Kidney (tissue), 14 donors: ENCODE results near the gene NUB1. TPM values are rescaled to one million over a fixed set of nuclear protein-coding genes. Genes with fewer than 3 reads are reported as not detected.
A peak's percentile ranks its signal among the peaks of the same experiment; 100 is the strongest.

Source experiments
- DNase-seq, 5 donors: peaks; one replicate each; pipeline ENCODE4 v3.0.0-alpha.2; 2013 to 2020
- FAIRE-seq: peaks from 2 replicates; lab custom pipeline; 2012; peaks lifted over from hg19 to GRCh38; lab: Jason Lieb, UNC
- H3K27ac ChIP-seq, 2 donors: one replicate each; pipeline ENCODE4 v1.7.0; 2013; ENCODE audit warnings: low read depth in 2 of 2, low read length in 2 of 2, inconsistent platforms in 1 of 2
- H3K27me3 ChIP-seq: one replicate; pipeline ENCODE4 v1.7.1; 2013; ENCODE audit warnings: low read length, inconsistent platforms; ENCODE audit not compliant: control insufficient read depth, insufficient read depth
- H3K36me3 ChIP-seq, 3 donors: one replicate each; pipeline versions ENCODE4 v1.7.0 to v1.7.1; 2013; ENCODE audit warnings: low read length in 3 of 3, control low read depth in 1 of 3, inconsistent platforms in 1 of 3; ENCODE audit not compliant: insufficient read depth in 3 of 3, control insufficient read depth in 2 of 3
- H3K4me1 ChIP-seq, 3 donors: one replicate each; pipeline versions ENCODE4 v1.7.0 to v1.7.1; 2013; ENCODE audit warnings: low read length in 3 of 3, inconsistent platforms in 1 of 3, low read depth in 1 of 3; ENCODE audit not compliant: control insufficient read depth in 2 of 3, insufficient read depth in 2 of 3
- H3K4me3 ChIP-seq, 3 donors: one replicate each; pipeline versions ENCODE4 v1.7.0 to v1.8.1; 2013; ENCODE audit warnings: low read length in 3 of 3, control low read depth in 1 of 3, inconsistent platforms in 1 of 3
- H3K9ac ChIP-seq, 3 donors: one replicate each; pipeline versions ENCODE4 v1.7.0 to v1.7.1; 2013; ENCODE audit warnings: low read length in 3 of 3, control low read depth in 1 of 3, inconsistent platforms in 1 of 3
- H3K9me3 ChIP-seq, 3 donors: one replicate each; pipeline versions ENCODE4 v1.7.0 to v1.7.1; 2013; ENCODE audit warnings: low read length in 3 of 3, control low read depth in 1 of 3, inconsistent platforms in 1 of 3; ENCODE audit not compliant: control insufficient read depth in 2 of 3, insufficient read depth in 1 of 3
- CTCF ChIP-seq: IDR thresholded peaks from 3 replicates; pipeline ENCODE4 v1.5.1; 2012; ENCODE audit warnings: mild to moderate bottlenecking, moderate library complexity, borderline replicate concordance; ENCODE audit not compliant: insufficient read depth; ENCODE audit errors: extremely low read depth
- intact Hi-C: fragments of 100-400 bp; cut with DNase I; formaldehyde crosslinking; loops from one replicate; pipeline ENCODE4 v1.11.1; 2022
- polyA plus RNA-seq: library from polyadenylated mRNA; stranded (reverse); fragments of 350-450 nt; fragmentation: Illumina TruSeq; extraction: RNeasy Lipid Tissue Mini Kit (QIAGEN cat#74804); gene quantifications from one replicate; pipeline ENCODE4 v1.2.3, GENCODE V29; 2014; ENCODE audit warnings: low read depth, low replicate concordance; ENCODE audit not compliant: insufficient read depth
- total RNA-seq: library from RNA; stranded (reverse); fragmentation: NEBNext Ultra II Directional; extraction: Animal tissue kit (Norgen Biotek cat#: 25700); gene quantifications from one replicate; pipeline ENCODE4 v1.2.1, GENCODE V29; 2021
- donor health status: control.
- donor health status: control.
- donor health status: control.
- donor health status: control.
- donor health status: control.
- donor health status: DM: yes; HTN: yes; CAD: no.
- donor health status: Normal renal cell carcinoma (clear cell type).

NUB1 gene
- total and polyA plus RNA-seq, 2 donors from 2014 or later = 32.7 to 51.8 TPM

- peaks cover 0 to 3% (median 3%) of the 10 kb centered on the region in 3 donors for H3K9me3 ChIP-seq
- H3K27ac ChIP-seq = no peak overlapping the region
- no peak overlapping the region for H3K9ac ChIP-seq
- TF ChIP-seq CTCF = no peak
- DNase-seq = peak in 2 of 5 donors; percentile 46 to 71
- intact Hi-C loops = no loop called here
- H3K4me3 ChIP-seq = no peak overlapping the region
- no peaks in the 10 kb centered on the region for H3K27me3 ChIP-seq
- FAIRE-seq = no peak
- no peaks in the 10 kb centered on the region for H3K4me1 ChIP-seq
- no peaks in the 10 kb centered on the region for H3K36me3 ChIP-seq
These were observed 75.3 kb downstream of the NUB1 start for GRCh38 chr7:151416941-151417315.

GRCh38 chr7:151420144-151420543 lies 78.5 kb downstream of the NUB1 start:
- H3K36me3 ChIP-seq = no peaks in the 10 kb centered on the region
- no peak overlapping the region for H3K9ac ChIP-seq
- no peaks in the 10 kb centered on the region for H3K4me1 ChIP-seq
- intact Hi-C loops = no loop called here
- TF ChIP-seq CTCF = no peak
- H3K27me3 ChIP-seq = no peaks in the 10 kb centered on the region
- no peak overlapping the region for H3K27ac ChIP-seq
- H3K4me3 ChIP-seq = no peak overlapping the region
- FAIRE-seq = no peak
- DNase-seq = peak in 1 of 5 donors; percentile 7
- H3K9me3 ChIP-seq = peaks cover 0 to 3% (median 3%) of the 10 kb centered on the region in 3 donors

- no peak for FAIRE-seq
- no peak for TF ChIP-seq CTCF
- Histone ChIP-seq H3K27ac (no peak overlapping the region), H3K36me3 (no peaks in the 10 kb centered on the region), H3K27me3 (no peaks in the 10 kb centered on the region), H3K4me1 (peaks cover 0 to 2% (median 0%) of the 10 kb centered on the region in 3 donors), H3K9ac (no peak overlapping the region), H3K4me3 (no peak overlapping the region), H3K9me3 (peaks cover 0 to 3% (median 3%) of the 10 kb centered on the region in 3 donors)
- DNase-seq = no peak
- intact Hi-C loops = no loop called here
These were observed 80.6 kb downstream of the NUB1 start for GRCh38 chr7:151422212-151422611.

- FAIRE-seq = no peak
- intact Hi-C loops = no loop called here
- H3K9ac ChIP-seq = no peak overlapping the region
These were observed 81.6 kb downstream of the NUB1 start for GRCh38 chr7:151423226-151423625.

More at GRCh38 chr7:151423226-151423625, 81.6 kb downstream of the NUB1 start:
- H3K4me1 ChIP-seq = peaks cover 0 to 2% (median 0%) of the 10 kb centered on the region in 3 donors
- no peaks in the 10 kb centered on the region for H3K27me3 ChIP-seq
- peaks cover 0 to 3% (median 3%) of the 10 kb centered on the region in 3 donors for H3K9me3 ChIP-seq
- no peak overlapping the region for H3K4me3 ChIP-seq
- H3K36me3 ChIP-seq = no peaks in the 10 kb centered on the region
- no peak for DNase-seq
- TF ChIP-seq CTCF = no peak
- H3K27ac ChIP-seq = no peak overlapping the region
